GM18951 (cell line): Measurements from ENCODE around the gene OR10A2.
"Not testable (repeated sequence)": the region's sequence is repeated elsewhere in the genome, so short reads cannot be mapped to it uniquely, and the experiment has no call there.

Experiments
- POLR2A ChIP-seq: IDR thresholded peaks from 4 replicates; pipeline ENCODE4 v1.6.1; 2011; ENCODE audit warnings: mild to moderate bottlenecking; ENCODE audit not compliant: insufficient read length, insufficient read depth; ENCODE audit errors: extremely low read depth
- in situ Hi-C: fragments of 300-500 bp; cut with MboI; formaldehyde crosslinking; loops from one replicate; pipeline ENCODE4 v1.12.0; 2022; ENCODE audit warnings: low sequenced_read_pairs, mixed read lengths, inconsistent platforms; ENCODE audit not compliant: unreplicated experiment

OR10A2 gene

GRCh38 chr11:6900327-6900999 is 37.6 kb downstream of the OR10A2 start:
- TF ChIP-seq POLR2A, result no peak
- in situ Hi-C loops, result no loop called here

DNA sequence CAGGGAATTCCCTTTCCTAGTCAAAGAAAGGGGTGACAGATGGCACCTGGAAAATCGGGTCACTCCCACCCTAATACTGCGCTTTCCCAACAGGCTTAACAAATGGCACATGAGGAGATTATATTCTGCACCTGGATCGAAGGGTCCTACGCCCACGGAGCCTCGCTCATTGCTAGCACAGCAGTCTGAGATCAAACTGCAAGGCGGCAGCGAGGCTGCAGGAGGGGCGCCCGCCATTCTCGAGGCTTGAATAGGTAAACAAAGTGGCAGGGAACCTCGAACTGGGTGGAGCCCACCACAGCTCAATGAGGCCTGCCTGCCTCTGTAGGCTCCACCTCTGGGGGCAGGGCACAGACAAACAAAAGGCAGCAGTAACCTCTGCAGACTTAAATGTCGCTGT is 41.9 kb downstream of the OR10A2 start:
- in situ Hi-C loops, result not testable (repeated sequence)

- no peak for TF ChIP-seq POLR2A
- in situ Hi-C loops, result no loop called here
Measured at GRCh38 chr11:6911378-6911777, 48.5 kb downstream of the OR10A2 start.

DNA sequence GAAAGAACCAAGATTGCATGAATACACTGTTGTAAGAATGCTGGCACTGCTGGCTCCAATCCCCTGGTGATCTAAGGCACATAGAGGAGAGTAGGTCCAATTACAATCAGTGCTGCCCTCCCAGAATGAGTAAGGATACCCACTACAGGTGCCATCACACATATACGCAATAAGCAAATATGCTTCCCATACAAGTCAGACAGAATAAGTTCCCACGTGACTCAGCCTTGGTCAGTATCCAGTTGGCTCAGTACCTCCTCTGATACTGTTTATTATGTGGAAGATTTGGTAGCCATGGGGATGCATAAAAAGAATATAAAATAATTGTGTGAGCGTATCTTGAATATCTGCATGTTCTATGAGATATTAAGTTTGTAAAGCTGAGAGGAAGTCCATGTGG is 49.1 kb downstream of the OR10A2 start:
- in situ Hi-C loops, result no loop called here
- TF ChIP-seq POLR2A, result no peak

DNA sequence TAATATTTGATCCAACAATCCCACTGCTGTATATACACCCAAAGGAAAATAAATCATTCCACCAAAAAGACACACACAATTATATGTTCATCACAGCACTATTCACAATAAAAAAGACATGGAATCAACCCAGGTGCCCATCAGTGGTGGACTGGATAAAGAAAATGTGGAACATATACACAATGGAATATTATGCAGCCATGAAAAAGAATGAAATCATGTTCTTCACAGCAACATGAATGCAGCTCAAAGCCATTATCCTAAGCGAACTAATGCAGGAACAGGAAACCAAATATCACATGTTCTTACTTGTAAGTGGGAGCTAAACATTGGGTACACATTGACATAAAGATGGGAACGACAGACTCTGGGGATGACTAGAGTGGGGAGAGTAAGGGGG is 56.8 kb downstream of the OR10A2 start:
- in situ Hi-C loops, result no loop called here

DNA sequence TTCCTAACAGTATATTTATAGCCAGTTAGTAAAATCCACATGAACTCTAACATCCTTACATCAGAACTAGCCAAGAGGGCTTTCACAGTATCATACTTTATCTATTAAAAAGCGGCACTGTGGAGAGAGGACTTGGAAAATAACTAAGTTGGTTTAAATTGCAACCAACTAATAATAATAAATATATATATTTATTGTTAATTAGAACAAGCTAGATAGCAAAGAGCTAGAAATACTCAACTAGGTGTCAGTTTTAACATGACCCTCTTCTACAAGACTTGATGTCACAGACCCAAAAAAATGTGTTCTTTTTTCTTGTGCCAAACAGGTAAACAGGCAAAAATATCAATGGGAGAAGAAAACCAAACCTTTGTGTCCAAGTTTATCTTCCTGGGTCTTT is 57.8 kb downstream of the OR10A2 start, which contains the start of gene OR2D3:
TSS of gene OR2D3 (plus strand) at position 301 of the 400 bp plus-strand sequence. CDS start at position 301, 0 bp downstream.
- in situ Hi-C loops, result no loop called here
- no peak for TF ChIP-seq POLR2A

More for the DNA sequence above, 56.8 kb downstream of the OR10A2 start:
- TF ChIP-seq POLR2A, result no peak
